Immature natural killer cell (primary cell): Measurements from ENCODE around the gene NMT1. TPM values are rescaled to one million over a fixed set of nuclear protein-coding genes. Genes with fewer than 3 reads are reported as not detected.

Experiments used
- DNase-seq, 3 donors: peaks; one replicate each; pipeline ENCODE4 v3.0.0; 2022; ENCODE audit warnings: mixed read lengths in 1 of 3
- H3K27ac Mint-ChIP-seq, 6 donors: one replicate each; pipeline ENCODE4 v1.8.0; 2020; ENCODE audit warnings: mixed read lengths in 6 of 6, mild to moderate bottlenecking in 5 of 6, inconsistent platforms in 4 of 6, moderate library complexity in 3 of 6
- H3K27me3 Mint-ChIP-seq, 3 donors: one replicate each; pipeline ENCODE4 v1.8.0; 2020 to 2021; ENCODE audit warnings: low read depth in 3 of 3, mild to moderate bottlenecking in 3 of 3, mixed read lengths in 3 of 3, moderate library complexity in 3 of 3, inconsistent platforms in 1 of 3
- H3K36me3 Mint-ChIP-seq, 3 donors: one replicate each; pipeline ENCODE4 v1.8.0; 2020; ENCODE audit warnings: mixed read lengths in 3 of 3, inconsistent platforms in 2 of 3, mild to moderate bottlenecking in 2 of 3
- H3K4me1 Mint-ChIP-seq, 2 donors: one replicate each; pipeline ENCODE4 v1.8.0; 2020; ENCODE audit warnings: inconsistent platforms in 2 of 2, mild to moderate bottlenecking in 2 of 2, mixed read lengths in 2 of 2, moderate library complexity in 1 of 2
- H3K4me3 Mint-ChIP-seq, 5 donors: one replicate each; pipeline ENCODE4 v1.8.0; 2020; ENCODE audit warnings: mild to moderate bottlenecking in 5 of 5, mixed read lengths in 5 of 5, inconsistent platforms in 3 of 5, moderate library complexity in 3 of 5
- H3K9me3 Mint-ChIP-seq, 6 donors: one replicate each; pipeline ENCODE4 v1.8.0; 2020; ENCODE audit warnings: mild to moderate bottlenecking in 6 of 6, mixed read lengths in 6 of 6, inconsistent platforms in 4 of 6, moderate library complexity in 3 of 6
- polyA plus RNA-seq, 3 donors: library from polyadenylated mRNA; unstranded; fragments of 300-500 nt; fragmentation: Illumina TruSeq; gene quantifications; one replicate each; pipeline ENCODE4 v1.2.3, GENCODE V29; 2021

The NMT1 gene
- polyA plus RNA-seq, 3 donors from 2014 or later: 53.8 to 74.1 (median 69.9) TPM

GRCh38 chr17:45107293-45108010 is 46.3 kb downstream of the NMT1 start:
- Mint-ChIP-seq H3K27ac (no peak overlapping the region), H3K9me3 (no peaks in the 10 kb centered on the region), H3K4me3 (no peak overlapping the region), H3K27me3 (no peaks in the 10 kb centered on the region), H3K4me1 (no peaks in the 10 kb centered on the region), H3K36me3 (peaks cover 5 to 28% (median 5%) of the 10 kb centered on the region in 3 donors)
- DNase-seq: no peak

GRCh38 chr17:45108051-45108450 is 46.9 kb downstream of the NMT1 start:
- no peaks in the 10 kb centered on the region for H3K27me3 Mint-ChIP-seq
- H3K36me3 Mint-ChIP-seq: peaks cover 0 to 22% (median 4%) of the 10 kb centered on the region in 3 donors
- H3K4me3 Mint-ChIP-seq: no peak overlapping the region
- DNase-seq: no peak
- peak overlapping the region in 1 of 6 donors; percentile 34 for H3K27ac Mint-ChIP-seq
- no peaks in the 10 kb centered on the region for H3K9me3 Mint-ChIP-seq
- H3K4me1 Mint-ChIP-seq: no peaks in the 10 kb centered on the region

DNA sequence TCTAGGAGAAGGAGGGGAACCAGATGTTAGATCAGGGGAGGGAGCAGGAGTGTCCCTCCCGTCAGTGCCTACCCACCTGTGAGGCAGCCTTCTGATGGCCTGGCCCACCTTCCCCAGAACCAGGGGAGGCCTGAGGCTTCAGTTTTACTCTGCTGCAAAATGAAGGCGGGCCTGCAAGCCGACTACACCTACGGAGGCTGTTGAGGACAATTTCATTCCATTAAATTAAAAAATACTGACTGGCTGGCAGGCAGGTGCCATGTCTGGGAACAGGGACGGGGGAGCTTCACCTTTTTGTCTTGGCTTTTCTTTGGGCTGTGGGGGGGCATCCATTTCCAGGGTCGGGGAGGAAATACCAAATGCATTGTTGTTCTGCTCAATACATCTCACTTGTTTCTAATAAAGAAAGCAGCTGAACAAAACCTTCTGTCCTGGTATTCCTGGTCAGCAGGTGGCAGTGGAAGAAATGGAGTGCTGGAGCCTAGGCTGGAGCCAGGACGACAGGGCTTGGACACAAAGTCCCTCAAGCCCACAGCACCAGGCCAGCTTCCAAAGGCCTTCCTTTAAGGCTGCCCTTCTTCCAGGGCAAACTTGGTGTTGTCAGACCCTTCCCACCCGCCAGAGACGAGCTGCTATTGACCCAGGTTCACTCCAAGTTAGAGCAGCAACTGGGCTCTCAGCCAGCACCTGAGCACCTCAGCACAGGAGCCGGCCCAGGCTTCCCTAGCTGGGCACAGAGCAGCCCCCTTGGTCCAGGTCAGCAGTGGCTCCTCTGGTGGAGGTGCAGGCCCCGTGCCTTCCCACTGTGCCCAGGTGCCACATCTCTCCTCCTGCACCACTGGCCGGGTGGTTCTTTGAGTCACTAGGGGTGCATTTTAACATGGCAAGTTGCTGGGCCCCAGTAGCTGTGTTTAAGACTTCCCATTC is 47.7 kb downstream of the NMT1 start:
- peaks cover 0 to 15% (median 4%) of the 10 kb centered on the region in 3 donors for H3K36me3 Mint-ChIP-seq
- no peak overlapping the region for H3K4me3 Mint-ChIP-seq
- no peak for DNase-seq
- H3K27ac Mint-ChIP-seq: peak overlapping the region in 4 of 6 donors; percentile 34 to 78 (median 46)
- H3K27me3 Mint-ChIP-seq: no peaks in the 10 kb centered on the region
- no peaks in the 10 kb centered on the region for H3K4me1 Mint-ChIP-seq
- no peaks in the 10 kb centered on the region for H3K9me3 Mint-ChIP-seq

DNA sequence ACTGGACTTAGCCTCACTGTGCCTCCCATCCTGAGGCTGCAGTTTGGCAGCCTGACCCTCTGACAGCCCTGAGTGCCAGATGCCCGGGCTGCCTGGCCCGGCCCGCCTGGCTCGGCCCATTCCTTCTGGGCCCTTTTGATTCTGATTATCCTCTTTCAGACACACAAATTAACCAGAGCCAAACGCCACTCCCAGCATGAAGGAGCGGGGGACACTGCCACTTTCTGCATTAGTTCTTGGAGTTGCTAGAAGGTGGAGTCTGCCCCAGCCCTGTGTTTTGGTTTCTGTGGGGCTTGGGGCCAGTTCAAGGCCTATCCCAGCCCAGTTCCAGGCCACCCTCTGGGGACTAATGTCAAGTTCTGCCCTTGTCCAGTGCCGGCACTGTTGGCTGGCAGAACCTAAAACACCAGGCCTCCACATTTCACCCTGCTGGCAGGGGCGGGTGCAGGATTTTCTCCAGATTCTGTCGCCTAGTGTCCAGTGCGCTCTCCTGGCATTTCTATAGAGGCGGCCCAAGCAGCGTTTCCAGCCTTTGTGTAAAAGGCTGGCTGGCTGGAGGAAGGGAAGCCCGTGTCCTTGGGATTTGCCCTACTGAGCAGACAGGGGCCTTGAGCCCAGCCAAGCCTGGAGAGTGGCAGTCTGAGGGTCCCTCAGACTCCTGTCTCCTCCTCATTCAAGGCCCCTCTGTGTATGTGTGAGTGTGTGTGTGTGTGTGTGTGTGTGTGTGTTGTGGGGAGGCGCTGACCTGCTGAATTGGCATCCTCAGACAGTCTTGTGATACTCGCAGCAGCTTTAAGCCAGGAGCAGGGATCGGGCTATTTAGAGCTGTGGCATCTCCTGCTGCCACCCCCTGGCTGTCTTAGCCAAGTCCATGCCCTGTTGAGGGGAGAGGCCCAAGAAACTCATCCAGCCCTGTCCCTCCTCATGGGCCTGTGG is 49.8 kb downstream of the NMT1 start:
- no peak overlapping the region for H3K27ac Mint-ChIP-seq
- H3K4me1 Mint-ChIP-seq: no peaks in the 10 kb centered on the region
- H3K27me3 Mint-ChIP-seq: peaks cover 0 to 1% (median 0%) of the 10 kb centered on the region in 3 donors
- DNase-seq: no peak
- H3K36me3 Mint-ChIP-seq: peaks cover 0 to 5% (median 4%) of the 10 kb centered on the region in 3 donors
- no peak overlapping the region for H3K4me3 Mint-ChIP-seq
- no peaks in the 10 kb centered on the region for H3K9me3 Mint-ChIP-seq

GRCh38 chr17:45111850-45112249 is 50.7 kb downstream of the NMT1 start:
- peaks cover 0 to 4% (median 0%) of the 10 kb centered on the region in 3 donors for H3K36me3 Mint-ChIP-seq
- no peak for DNase-seq
- no peaks in the 10 kb centered on the region for H3K4me1 Mint-ChIP-seq
- H3K4me3 Mint-ChIP-seq: no peak overlapping the region
- peaks cover 0 to 1% (median 1%) of the 10 kb centered on the region in 3 donors for H3K27me3 Mint-ChIP-seq
- no peak overlapping the region for H3K27ac Mint-ChIP-seq
- H3K9me3 Mint-ChIP-seq: no peaks in the 10 kb centered on the region

DNA sequence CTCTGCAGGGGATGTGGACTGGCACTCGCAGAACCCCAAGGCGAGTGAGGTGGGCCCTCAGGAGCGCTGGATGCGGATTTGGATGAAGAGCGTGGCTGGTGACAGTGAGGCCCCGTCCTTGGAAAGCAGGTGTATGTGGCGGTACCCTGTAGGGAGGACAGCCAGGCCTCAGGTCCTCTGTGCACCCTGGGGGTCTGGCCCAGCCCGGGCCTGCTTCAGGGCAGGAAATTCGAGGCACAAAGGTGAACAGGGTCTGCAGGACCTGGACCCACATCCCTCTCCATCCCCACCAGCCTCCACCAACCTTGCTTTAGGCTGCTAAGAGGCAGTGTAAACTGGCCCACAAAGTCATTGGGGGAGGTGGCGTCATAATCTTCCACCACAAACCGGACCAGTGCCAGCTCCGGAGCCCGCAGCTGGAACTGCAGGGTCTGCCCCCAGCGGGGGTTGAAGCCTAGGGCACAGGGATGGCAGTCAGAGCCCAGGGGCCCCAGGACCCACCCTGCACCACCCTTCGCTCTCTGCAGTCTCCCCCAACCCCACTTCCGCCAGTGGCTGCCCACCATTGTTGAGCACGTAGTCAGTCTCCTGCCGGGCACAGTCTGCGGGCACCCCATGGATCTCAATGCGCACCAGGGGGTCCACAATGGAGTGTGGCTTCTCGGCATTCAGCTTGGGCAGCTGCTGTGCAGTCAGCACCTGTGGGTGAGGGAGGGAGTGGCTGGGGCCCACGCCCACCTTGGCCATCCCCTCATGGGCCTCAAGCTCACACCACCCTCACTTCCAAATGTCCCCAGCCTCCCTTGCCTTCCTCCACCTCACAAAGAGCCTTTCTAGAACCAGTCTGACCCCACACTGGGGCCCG is 51.7 kb downstream of the NMT1 start:
- DNase-seq: no peak
- Mint-ChIP-seq H3K36me3 (peaks cover 0 to 4% (median 0%) of the 10 kb centered on the region in 3 donors), H3K9me3 (no peaks in the 10 kb centered on the region), H3K4me1 (no peaks in the 10 kb centered on the region), H3K27ac (no peak overlapping the region), H3K4me3 (no peak overlapping the region), H3K27me3 (peaks cover 0 to 3% (median 1%) of the 10 kb centered on the region in 3 donors)

DNA sequence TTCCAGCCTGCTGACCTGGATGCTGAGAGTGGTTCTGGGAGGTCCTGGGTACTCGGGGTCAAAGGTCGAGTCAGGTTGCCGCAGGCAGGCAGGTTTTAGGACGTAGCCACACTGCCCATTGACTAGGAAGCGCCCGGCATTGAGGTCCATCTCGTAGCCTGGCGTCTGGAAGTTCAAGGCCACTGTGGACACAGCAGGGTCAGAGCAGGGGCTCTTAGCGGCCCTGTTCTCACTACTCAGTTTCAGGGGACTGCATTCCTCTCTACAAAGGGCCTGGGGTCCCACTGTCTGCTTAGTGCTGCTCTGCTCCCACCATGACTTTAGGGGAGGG is 52.3 kb downstream of the NMT1 start:
- H3K4me1 Mint-ChIP-seq: no peaks in the 10 kb centered on the region
- no peaks in the 10 kb centered on the region for H3K9me3 Mint-ChIP-seq
- no peak for DNase-seq
- no peak overlapping the region for H3K4me3 Mint-ChIP-seq
- H3K27ac Mint-ChIP-seq: no peak overlapping the region
- H3K27me3 Mint-ChIP-seq: peaks cover 0 to 3% (median 1%) of the 10 kb centered on the region in 3 donors
- no peaks in the 10 kb centered on the region for H3K36me3 Mint-ChIP-seq

DNA sequence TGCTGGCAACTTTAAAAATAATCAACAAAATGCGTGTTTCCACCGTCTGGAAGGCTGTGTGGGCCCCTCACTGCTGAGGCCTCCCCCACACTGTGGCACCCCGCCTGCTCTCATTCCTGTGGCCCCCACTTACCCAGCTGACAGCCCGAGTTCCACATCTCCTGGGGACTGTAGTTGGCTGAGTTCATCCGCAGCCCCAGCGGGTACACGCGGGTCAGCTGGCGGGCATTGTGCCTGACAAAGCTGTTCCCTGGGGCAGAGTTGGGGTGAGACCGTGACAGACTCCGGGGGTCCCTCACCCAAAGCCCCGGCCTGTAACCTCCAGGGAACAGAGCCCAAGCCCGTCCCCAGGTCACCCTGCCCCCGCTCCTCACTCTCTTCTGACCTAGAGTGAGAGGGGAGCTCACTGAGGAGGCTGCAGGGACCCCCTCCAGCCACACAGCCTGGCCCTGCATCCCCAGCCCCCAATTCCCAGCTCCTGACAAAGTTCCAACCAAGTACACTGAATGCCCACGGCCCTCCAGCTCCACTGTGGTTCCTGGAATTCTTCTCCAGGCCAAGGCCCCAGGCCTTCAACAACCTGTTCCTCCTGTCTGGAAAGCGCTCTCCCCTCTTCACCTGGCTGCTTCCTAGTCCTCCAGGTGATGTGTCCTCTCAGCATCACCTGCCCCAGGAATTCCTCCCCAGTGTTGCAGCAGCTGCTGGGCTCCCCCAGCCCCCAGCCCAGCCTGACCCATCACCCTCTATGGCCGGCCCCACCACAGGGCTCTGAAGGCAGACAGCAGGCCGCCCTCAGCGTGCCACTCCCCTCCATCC is 53.2 kb downstream of the NMT1 start:
- no peaks in the 10 kb centered on the region for H3K4me1 Mint-ChIP-seq
- no peak for DNase-seq
- H3K36me3 Mint-ChIP-seq: no peaks in the 10 kb centered on the region
- peaks cover 0 to 5% (median 4%) of the 10 kb centered on the region in 3 donors for H3K27me3 Mint-ChIP-seq
- H3K9me3 Mint-ChIP-seq: no peaks in the 10 kb centered on the region
- H3K4me3 Mint-ChIP-seq: no peak overlapping the region
- peak overlapping the region in 2 of 6 donors; percentile 34 to 62 for H3K27ac Mint-ChIP-seq

GRCh38 chr17:45115015-45115625 is 54.0 kb downstream of the NMT1 start:
- H3K27me3 Mint-ChIP-seq: peaks cover 1 to 5% (median 4%) of the 10 kb centered on the region in 3 donors
- no peaks in the 10 kb centered on the region for H3K9me3 Mint-ChIP-seq
- no peak overlapping the region for H3K4me3 Mint-ChIP-seq
- peak overlapping the region in 1 of 6 donors; percentile 34 for H3K27ac Mint-ChIP-seq
- DNase-seq: no peak
- no peaks in the 10 kb centered on the region for H3K4me1 Mint-ChIP-seq
- H3K36me3 Mint-ChIP-seq: no peaks in the 10 kb centered on the region

- H3K9me3 Mint-ChIP-seq: no peaks in the 10 kb centered on the region
- H3K4me1 Mint-ChIP-seq: no peaks in the 10 kb centered on the region
- peaks cover 2 to 5% (median 4%) of the 10 kb centered on the region in 3 donors for H3K27me3 Mint-ChIP-seq
- no peak for DNase-seq
- no peaks in the 10 kb centered on the region for H3K36me3 Mint-ChIP-seq
- H3K27ac Mint-ChIP-seq: no peak overlapping the region
- H3K4me3 Mint-ChIP-seq: no peak overlapping the region
Observed at GRCh38 chr17:45115871-45116270, 54.8 kb downstream of the NMT1 start.

DNA sequence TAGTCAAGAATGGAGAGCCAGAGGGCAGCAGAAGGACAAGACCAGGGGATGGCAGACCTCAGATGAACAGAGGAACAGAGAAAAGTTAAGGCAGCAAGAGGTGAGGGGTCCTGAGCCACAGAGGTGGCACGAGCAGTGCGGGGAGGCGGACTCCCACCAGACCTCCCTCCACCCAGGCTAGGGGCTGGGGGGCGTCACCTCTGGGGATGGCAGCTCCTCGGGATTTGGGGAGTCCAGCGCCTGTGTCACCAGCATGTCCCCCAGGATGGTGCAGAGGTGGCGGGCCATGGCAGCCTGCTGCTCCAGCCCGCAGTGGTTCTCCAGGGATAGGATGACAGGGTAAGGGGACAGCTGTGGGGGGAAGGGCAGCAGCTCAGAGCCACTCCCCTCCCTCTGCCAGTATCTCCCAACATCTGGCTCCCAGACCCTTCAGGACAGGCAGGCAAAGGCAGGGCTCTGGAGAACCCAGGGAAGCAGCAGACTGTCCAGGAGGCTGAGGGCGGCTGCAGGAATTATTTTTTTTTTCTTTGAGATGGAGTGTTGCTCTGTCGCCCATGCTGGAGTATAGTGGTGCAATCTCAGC is 55.4 kb downstream of the NMT1 start:
- H3K9me3 Mint-ChIP-seq: no peaks in the 10 kb centered on the region
- no peak overlapping the region for H3K27ac Mint-ChIP-seq
- H3K27me3 Mint-ChIP-seq: peaks cover 2 to 5% (median 4%) of the 10 kb centered on the region in 3 donors
- H3K36me3 Mint-ChIP-seq: no peaks in the 10 kb centered on the region
- H3K4me1 Mint-ChIP-seq: no peaks in the 10 kb centered on the region
- H3K4me3 Mint-ChIP-seq: no peak overlapping the region
- DNase-seq: no peak
